Suppressor macrophage (primary cell): ENCODE data around the gene TSPAN5.
A peak's percentile ranks its signal among the peaks of the same experiment; 100 is the strongest.

Experiments
- DNase-seq, 4 experiments: peaks; one replicate each; pipeline ENCODE4 v3.0.0-alpha.2; 2020 to 2022

TSPAN5 gene

GRCh38 chr4:98672583-98673287 lies 14.3 kb upstream of the TSPAN5 start:
- no peak for DNase-seq

- DNase-seq = no peak
These were observed 12.7 kb upstream of the TSPAN5 start for GRCh38 chr4:98671131-98671530.

GRCh38 chr4:98670186-98670585 lies 11.8 kb upstream of the TSPAN5 start:
- DNase-seq = no peak

- DNase-seq = no peak
These were observed 11.2 kb upstream of the TSPAN5 start for GRCh38 chr4:98669577-98669976.

- no peak for DNase-seq
These were observed 6.5 kb upstream of the TSPAN5 start for GRCh38 chr4:98664959-98665358.

GRCh38 chr4:98663226-98664006 lies 5.0 kb upstream of the TSPAN5 start:
- peak; percentile 24 to 66 (median 60) for DNase-seq

- no peak for DNase-seq
These were observed 4.3 kb upstream of the TSPAN5 start for GRCh38 chr4:98662626-98663225.

- DNase-seq = no peak
These were observed 3.6 kb upstream of the TSPAN5 start for GRCh38 chr4:98662055-98662453.

- no peak for DNase-seq
These were observed 3.1 kb upstream of the TSPAN5 start for GRCh38 chr4:98661371-98662054.

- peak in 2 of 4 experiments; percentile 4 to 13 for DNase-seq
These were observed 1.5 kb upstream of the TSPAN5 start for GRCh38 chr4:98659741-98660462.

GRCh38 chr4:98659106-98659592 lies 738 bp upstream of the TSPAN5 start:
- DNase-seq = no peak

GRCh38 chr4:98657531-98658286 lies 702 bp downstream of the TSPAN5 start:
- DNase-seq = peak in 3 of 4 experiments; percentile 17 to 34 (median 30)

GRCh38 chr4:98656886-98657285 lies 1.5 kb downstream of the TSPAN5 start:
- DNase-seq = no peak

GRCh38 chr4:98656443-98656842 lies 2.0 kb downstream of the TSPAN5 start:
- no peak for DNase-seq

GRCh38 chr4:98653890-98654867 lies 4.2 kb downstream of the TSPAN5 start:
- no peak for DNase-seq

- no peak for DNase-seq
These were observed 5.4 kb downstream of the TSPAN5 start for GRCh38 chr4:98652996-98653395.

- DNase-seq = no peak
These were observed 9.8 kb downstream of the TSPAN5 start for GRCh38 chr4:98648602-98649001.

GRCh38 chr4:98646422-98646821 lies 12.0 kb downstream of the TSPAN5 start:
- DNase-seq = no peak

- DNase-seq = no peak
These were observed 12.9 kb downstream of the TSPAN5 start for GRCh38 chr4:98645527-98645926.

GRCh38 chr4:98643755-98644154 lies 14.7 kb downstream of the TSPAN5 start:
- no peak for DNase-seq
